HepG2 (cell line): ENCODE results near the gene SDK2. TPM values are rescaled to one million over a fixed set of nuclear protein-coding genes. Genes with fewer than 3 reads are reported as not detected.

ENCODE experiments used
- EZH2 ChIP-seq: conservative IDR thresholded peaks from 2 replicates; pipeline ENCODE4 v1.6.1; 2012; ENCODE audit warnings: mild to moderate bottlenecking, low read depth, low read length, moderate library complexity
- KLF9 ChIP-seq: IDR thresholded peaks from 2 replicates; pipeline ENCODE4 v1.6.1; 2016; ENCODE audit warnings: low read depth
- MAF1 ChIP-seq: sonication (generic); formaldehyde crosslinking; IDR thresholded peaks from 2 replicates; pipeline ENCODE4 v1.5.0; 2020; ENCODE audit warnings: missing genetic modification reagents, borderline replicate concordance
- NAIF1 ChIP-seq: sonication (generic); formaldehyde crosslinking; IDR thresholded peaks from 2 replicates; pipeline ENCODE4 v1.5.0; 2020; ENCODE audit warnings: mild to moderate bottlenecking, missing genetic modification reagents, borderline replicate concordance
- NFRKB ChIP-seq: fragments of 450-650 bp; IDR thresholded peaks from 2 replicates; pipeline ENCODE4 v1.6.1; 2017
- RAD21 ChIP-seq: fragments of 450-650 bp; formaldehyde crosslinking; IDR thresholded peaks from 2 replicates; pipeline ENCODE4 v1.5.0; 2020; ENCODE audit warnings: mild to moderate bottlenecking
- SMC3 ChIP-seq: IDR thresholded peaks from 2 replicates; pipeline ENCODE4 v1.6.1; 2011; ENCODE audit warnings: low read length, improper control_type of control experiment
- STAG1 ChIP-seq: sonication (generic); formaldehyde crosslinking; IDR thresholded peaks from 2 replicates; pipeline ENCODE4 v1.4.0; 2020; ENCODE audit warnings: missing genetic modification reagents
- SYNCRIP ChIP-seq: fragments of 200-400 bp; formaldehyde crosslinking; IDR thresholded peaks from 2 replicates; pipeline ENCODE4 v1.6.1; 2018; ENCODE audit warnings: mild to moderate bottlenecking, low read depth, low read length; ENCODE audit not compliant: insufficient read depth
- ZNF549 ChIP-seq: sonication (generic); formaldehyde crosslinking; IDR thresholded peaks from 2 replicates; pipeline ENCODE4 v1.5.0; 2020; ENCODE audit warnings: missing genetic modification reagents
- ZNF75D ChIP-seq: sonication (generic); formaldehyde crosslinking; IDR thresholded peaks from 2 replicates; pipeline ENCODE4 v1.8.1; 2023; ENCODE audit warnings: missing genetic modification reagents, mild to moderate bottlenecking, borderline replicate concordance
- polyA plus RNA-seq, 8 experiments: library from polyadenylated mRNA; depleted of rRNA in 3 of 8; stranded (reverse) in 7 of 8; unstranded in 1 of 8; fragments of >200 nt; fragmentation: Illumina TruSeq in 4 of 8; extraction: Trizol in 4 of 8; gene quantifications; 2 replicates each; pipeline versions ENCODE4 v1.2.1 to v1.2.3, GENCODE V29; 2011 to 2016; ENCODE audit warnings: low read depth in 4 of 8, missing spikeins in 1 of 8, mixed read lengths in 1 of 8; ENCODE audit not compliant: insufficient read depth in 1 of 8
- total RNA-seq, 5 experiments: library from RNA; depleted of rRNA; stranded (reverse); fragments of >200 nt; fragmentation: Illumina TruSeq; extraction: Trizol; gene quantifications; 2 replicates each; pipeline ENCODE4 v1.2.3, GENCODE V29; 2016; ENCODE audit warnings: low read depth in 1 of 5
- TF ChIP-seq, protein P1 (sequence below): sonication (generic); formaldehyde crosslinking; IDR thresholded peaks from 2 replicates; pipeline ENCODE4 v1.5.0; 2020; ENCODE audit warnings: missing genetic modification reagents

SDK2 gene
- total and polyA plus RNA-seq, 2 of the 13 experiments (the other 11 are each of a cell fraction or from before 2014, with no cell fraction given), result not detected

GRCh38 chr17:73646409-73647300 lies 2.4 kb upstream of the SDK2 start (continued):
- TF ChIP-seq ZNF75D (no peak), RAD21 (CRISPR knock-in tag) (0 out of 2 replicates have a peak, but pooled peaks have one; percentile 22), NFRKB (no peak), MAF1 (CRISPR knock-in tag) (no peak), SYNCRIP (no peak), EZH2 (0 out of 2 replicates have a peak, but pooled peaks have one; percentile 19), NAIF1 (CRISPR knock-in tag) (no peak), KLF9 (no peak), STAG1 (CRISPR knock-in tag) (peak; percentile 61), SMC3 (peak; percentile 40; the same call in 1 of the 2 replicates), ZNF549 (CRISPR knock-in tag) (no peak)
- TF ChIP-seq, protein P1, sequence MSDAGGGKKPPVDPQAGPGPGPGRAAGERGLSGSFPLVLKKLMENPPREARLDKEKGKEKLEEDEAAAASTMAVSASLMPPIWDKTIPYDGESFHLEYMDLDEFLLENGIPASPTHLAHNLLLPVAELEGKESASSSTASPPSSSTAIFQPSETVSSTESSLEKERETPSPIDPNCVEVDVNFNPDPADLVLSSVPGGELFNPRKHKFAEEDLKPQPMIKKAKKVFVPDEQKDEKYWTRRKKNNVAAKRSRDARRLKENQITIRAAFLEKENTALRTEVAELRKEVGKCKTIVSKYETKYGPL, result no peak
